HepG2 (cell line): ENCODE results near the gene CPNE5.
A peak's percentile ranks its signal among the peaks of the same experiment; 100 is the strongest.

ENCODE experiments used
- U2AF2 ChIP-seq: fragments of 200-400 bp; formaldehyde crosslinking; IDR thresholded peaks from 2 replicates; pipeline ENCODE4 v1.6.1; 2017; ENCODE audit warnings: low read depth, mild to moderate bottlenecking, low read length
- XRCC5 ChIP-seq: fragments of 200-400 bp; formaldehyde crosslinking; optimal IDR thresholded peaks from 2 replicates; pipeline ENCODE3; 2017; ENCODE audit warnings: mild to moderate bottlenecking, low read length
- TF ChIP-seq, protein P1 (sequence below): sonication (generic); formaldehyde crosslinking; IDR thresholded peaks from 2 replicates; pipeline ENCODE4 v1.5.0; 2020; ENCODE audit warnings: mild to moderate bottlenecking, missing genetic modification reagents, moderate library complexity

DNA sequence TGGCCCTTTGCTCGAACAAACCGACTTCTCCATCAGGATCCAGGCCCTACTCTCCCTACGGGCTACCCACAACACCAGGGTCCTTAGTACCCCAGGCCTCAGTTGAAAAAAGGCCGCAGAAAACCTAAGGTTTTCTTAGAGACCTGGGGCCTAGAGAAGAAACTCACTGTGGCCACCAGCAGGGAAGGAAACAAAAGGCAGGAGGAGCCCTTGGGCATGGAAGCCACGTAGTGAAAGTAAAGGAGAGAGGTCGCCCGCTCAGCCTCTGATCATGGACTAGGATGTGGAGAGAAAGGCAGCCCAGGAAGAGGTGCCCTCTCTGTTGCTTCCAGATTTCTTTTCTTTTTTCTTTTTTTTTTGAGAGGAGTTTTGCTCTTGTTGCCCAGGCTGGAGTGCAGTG is 31.5 kb downstream of the CPNE5 start:
- no peak for TF ChIP-seq XRCC5
- TF ChIP-seq, protein P1, sequence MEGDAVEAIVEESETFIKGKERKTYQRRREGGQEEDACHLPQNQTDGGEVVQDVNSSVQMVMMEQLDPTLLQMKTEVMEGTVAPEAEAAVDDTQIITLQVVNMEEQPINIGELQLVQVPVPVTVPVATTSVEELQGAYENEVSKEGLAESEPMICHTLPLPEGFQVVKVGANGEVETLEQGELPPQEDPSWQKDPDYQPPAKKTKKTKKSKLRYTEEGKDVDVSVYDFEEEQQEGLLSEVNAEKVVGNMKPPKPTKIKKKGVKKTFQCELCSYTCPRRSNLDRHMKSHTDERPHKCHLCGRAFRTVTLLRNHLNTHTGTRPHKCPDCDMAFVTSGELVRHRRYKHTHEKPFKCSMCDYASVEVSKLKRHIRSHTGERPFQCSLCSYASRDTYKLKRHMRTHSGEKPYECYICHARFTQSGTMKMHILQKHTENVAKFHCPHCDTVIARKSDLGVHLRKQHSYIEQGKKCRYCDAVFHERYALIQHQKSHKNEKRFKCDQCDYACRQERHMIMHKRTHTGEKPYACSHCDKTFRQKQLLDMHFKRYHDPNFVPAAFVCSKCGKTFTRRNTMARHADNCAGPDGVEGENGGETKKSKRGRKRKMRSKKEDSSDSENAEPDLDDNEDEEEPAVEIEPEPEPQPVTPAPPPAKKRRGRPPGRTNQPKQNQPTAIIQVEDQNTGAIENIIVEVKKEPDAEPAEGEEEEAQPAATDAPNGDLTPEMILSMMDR (CRISPR knock-in tag): peak; percentile 33; the same call in 1 of the 2 replicates
- no peak for TF ChIP-seq U2AF2
